ENCODE measurements around the gene PHKB. TPM values are rescaled to one million over a fixed set of nuclear protein-coding genes. Genes with fewer than 3 reads are reported as not detected.
"Not testable (repeated sequence)": the region's sequence is repeated elsewhere in the genome, so short reads cannot be mapped to it uniquely, and the experiment has no call there.

Gene PHKB
- total and polyA plus RNA-seq, 7 experiments from 2014 or later = 23.9 to 82.9 (median 48.9) TPM

- CTCF ChIA-PET = no interaction called here
- intact Hi-C loops (cut with micrococcal nuclease) = loop anchor here in 1 of 2 donors (10.0 kb wide), 1 partner anchor 899 kb away; no protein-coding TSS in a partner anchor
- peaks cover 25 to 82% (median 68%) of the 10 kb centered on the region in 7 donors for H3K4me1 Mint-ChIP-seq
- no peaks in the 10 kb centered on the region for H3K27me3 Mint-ChIP-seq
- H3K36me3 ChIP-seq (ENCODE audit: control insufficient read depth in 2 of 3, insufficient read depth in 3 of 3, low read length in 3 of 3) = peaks cover 0 to 5% (median 0%) of the 10 kb centered on the region in 3 experiments
- H3K4me3 ChIP-seq (ENCODE audit: low read length) = no peak overlapping the region
- no peak overlapping the region for H3K27ac ChIP-seq (ENCODE audit: low read depth, low read length)
- H3K4me3 Mint-ChIP-seq = peak overlapping the region in 3 of 10 donors; percentile 18 to 63 (median 35)
- peaks cover 2 to 42% (median 9%) of the 10 kb centered on the region in 5 donors for H3K36me3 Mint-ChIP-seq
- POLR2A ChIA-PET = interaction anchor here (0.6 kb wide), 1 partner anchor 9 kb away, joined by 3 read pairs; no protein-coding TSS in a partner anchor
- H3K9me3 ChIP-seq (ENCODE audit: control insufficient read depth in 2 of 3, low read length in 3 of 3) = no peaks in the 10 kb centered on the region
- H3K27me3 ChIP-seq (ENCODE audit: control insufficient read depth in 2 of 2, insufficient read depth in 2 of 2, low read length in 2 of 2) = no peaks in the 10 kb centered on the region
- peak overlapping the region in 1 of 9 donors; percentile 23 for H3K27ac Mint-ChIP-seq
- no peak for DNase-seq
- no peak for ATAC-seq
- H3K9me3 Mint-ChIP-seq = no peaks in the 10 kb centered on the region
- H3K4me1 ChIP-seq (ENCODE audit: control insufficient read depth in 2 of 2, insufficient read depth in 2 of 2, low read length in 2 of 2) = peaks cover 0 to 7% of the 10 kb centered on the region in 2 donors
These were observed 4.9 kb downstream of the PHKB start for GRCh38 chr16:47465919-47466630.

GRCh38 chr16:47467501-47467900 is 6.4 kb downstream of the PHKB start:
- H3K27ac ChIP-seq (ENCODE audit: low read depth, low read length) = no peak overlapping the region
- Mint-ChIP-seq H3K27ac (no peak overlapping the region), H3K4me3 (no peak overlapping the region), H3K36me3 (peaks cover 0 to 47% (median 9%) of the 10 kb centered on the region in 5 donors), H3K27me3 (no peaks in the 10 kb centered on the region), H3K9me3 (no peaks in the 10 kb centered on the region), H3K4me1 (peaks cover 19 to 75% (median 62%) of the 10 kb centered on the region in 7 donors)
- DNase-seq (no peak), ATAC-seq (no peak)
- ChIA-PET CTCF (no interaction called here), POLR2A (no interaction called here)
- H3K9me3 ChIP-seq (ENCODE audit: control insufficient read depth in 2 of 3, low read length in 3 of 3) = no peaks in the 10 kb centered on the region
- H3K36me3 ChIP-seq (ENCODE audit: control insufficient read depth in 2 of 3, insufficient read depth in 3 of 3, low read length in 3 of 3) = no peaks in the 10 kb centered on the region
- H3K27me3 ChIP-seq (ENCODE audit: control insufficient read depth in 2 of 2, insufficient read depth in 2 of 2, low read length in 2 of 2) = no peaks in the 10 kb centered on the region
- peaks cover 0 to 7% of the 10 kb centered on the region in 2 donors for H3K4me1 ChIP-seq (ENCODE audit: control insufficient read depth in 2 of 2, insufficient read depth in 2 of 2, low read length in 2 of 2)
- no peak overlapping the region for H3K4me3 ChIP-seq (ENCODE audit: low read length)
- intact Hi-C loops (cut with micrococcal nuclease) = loop anchor here in 1 of 2 donors (10.0 kb wide), 1 partner anchor 897 kb away; no protein-coding TSS in a partner anchor

- ATAC-seq; DNase-seq; H3K27me3 ChIP-seq (ENCODE audit: control insufficient read depth in 2 of 2, insufficient read depth in 2 of 2, low read length in 2 of 2); H3K9me3 ChIP-seq (ENCODE audit: control insufficient read depth in 2 of 3, low read length in 3 of 3); POLR2A ChIA-PET; H3K27me3 Mint-ChIP-seq; H3K36me3 ChIP-seq (ENCODE audit: control insufficient read depth in 2 of 3, insufficient read depth in 3 of 3, low read length in 3 of 3); H3K27ac ChIP-seq (ENCODE audit: low read depth, low read length); H3K4me3 Mint-ChIP-seq; H3K4me1 ChIP-seq (ENCODE audit: control insufficient read depth in 2 of 2, insufficient read depth in 2 of 2, low read length in 2 of 2); H3K9me3 Mint-ChIP-seq; H3K4me3 ChIP-seq (ENCODE audit: low read length): not testable (repeated sequence)
- CTCF ChIA-PET = interaction anchor here (0.5 kb wide), 1 partner anchor 21 kb away, joined by 3 read pairs; no protein-coding TSS in a partner anchor
- Mint-ChIP-seq H3K27ac (peak overlapping the region in 1 of 9 donors; percentile 34), H3K36me3 (peaks cover 0 to 47% (median 9%) of the 10 kb centered on the region in 5 donors), H3K4me1 (peaks cover 14 to 68% (median 55%) of the 10 kb centered on the region in 7 donors)
- intact Hi-C loops (cut with micrococcal nuclease) = loop anchor here in 1 of 2 donors (10.0 kb wide), 1 partner anchor 897 kb away; no protein-coding TSS in a partner anchor
These were observed 7.0 kb downstream of the PHKB start for GRCh38 chr16:47468070-47468689.

- Histone ChIP-seq H3K4me1 (ENCODE audit: control insufficient read depth in 2 of 2, insufficient read depth in 2 of 2, low read length in 2 of 2) (peaks cover 0 to 7% of the 10 kb centered on the region in 2 donors), H3K27ac (ENCODE audit: low read depth, low read length) (no peak overlapping the region), H3K27me3 (ENCODE audit: control insufficient read depth in 2 of 2, insufficient read depth in 2 of 2, low read length in 2 of 2) (no peaks in the 10 kb centered on the region), H3K36me3 (ENCODE audit: control insufficient read depth in 2 of 3, insufficient read depth in 3 of 3, low read length in 3 of 3) (no peaks in the 10 kb centered on the region), H3K4me3 (ENCODE audit: low read length) (no peak overlapping the region), H3K9me3 (ENCODE audit: control insufficient read depth in 2 of 3, low read length in 3 of 3) (no peaks in the 10 kb centered on the region)
- no peak overlapping the region for H3K4me3 Mint-ChIP-seq
- no peaks in the 10 kb centered on the region for H3K9me3 Mint-ChIP-seq
- intact Hi-C loops (cut with micrococcal nuclease) = loop anchor here in 1 of 2 donors (10.0 kb wide), 1 partner anchor 896 kb away; no protein-coding TSS in a partner anchor
- H3K27me3 Mint-ChIP-seq = no peaks in the 10 kb centered on the region
- no peak for ATAC-seq
- peak overlapping the region in 1 of 9 donors; percentile 34 for H3K27ac Mint-ChIP-seq
- H3K4me1 Mint-ChIP-seq = peaks cover 6 to 65% (median 50%) of the 10 kb centered on the region in 7 donors
- H3K36me3 Mint-ChIP-seq = peaks cover 0 to 42% (median 9%) of the 10 kb centered on the region in 5 donors
- POLR2A ChIA-PET = no interaction called here
- CTCF ChIA-PET = no interaction called here
- no peak for DNase-seq
These were observed 8.1 kb downstream of the PHKB start for GRCh38 chr16:47469227-47469626.

- Mint-ChIP-seq H3K4me1 (peaks cover 5 to 61% (median 43%) of the 10 kb centered on the region in 7 donors), H3K27ac (no peak overlapping the region), H3K9me3 (no peaks in the 10 kb centered on the region), H3K27me3 (no peaks in the 10 kb centered on the region), H3K36me3 (peaks cover 0 to 41% (median 9%) of the 10 kb centered on the region in 5 donors), H3K4me3 (no peak overlapping the region)
- H3K4me1 ChIP-seq (ENCODE audit: control insufficient read depth in 2 of 2, insufficient read depth in 2 of 2, low read length in 2 of 2) = peaks cover 0 to 2% of the 10 kb centered on the region in 2 donors
- no peaks in the 10 kb centered on the region for H3K36me3 ChIP-seq (ENCODE audit: control insufficient read depth in 2 of 3, insufficient read depth in 3 of 3, low read length in 3 of 3)
- ATAC-seq = no peak
- CTCF ChIA-PET = no interaction called here
- no peaks in the 10 kb centered on the region for H3K9me3 ChIP-seq (ENCODE audit: control insufficient read depth in 2 of 3, low read length in 3 of 3)
- no peak overlapping the region for H3K4me3 ChIP-seq (ENCODE audit: low read length)
- intact Hi-C loops (cut with micrococcal nuclease) = no loop called here
- POLR2A ChIA-PET = no interaction called here
- no peak overlapping the region for H3K27ac ChIP-seq (ENCODE audit: low read depth, low read length)
- H3K27me3 ChIP-seq (ENCODE audit: control insufficient read depth in 2 of 2, insufficient read depth in 2 of 2, low read length in 2 of 2) = no peaks in the 10 kb centered on the region
- no peak for DNase-seq
These were observed 9.1 kb downstream of the PHKB start for GRCh38 chr16:47470211-47470610.

GRCh38 chr16:47470810-47471209 is 9.7 kb downstream of the PHKB start:
- POLR2A ChIA-PET = no interaction called here
- H3K27ac Mint-ChIP-seq = no peak overlapping the region

More at GRCh38 chr16:47470810-47471209, 9.7 kb downstream of the PHKB start:
- peaks cover 0 to 37% (median 9%) of the 10 kb centered on the region in 5 donors for H3K36me3 Mint-ChIP-seq
- no peaks in the 10 kb centered on the region for H3K27me3 Mint-ChIP-seq
- H3K9me3 Mint-ChIP-seq = no peaks in the 10 kb centered on the region
- peaks cover 3 to 55% (median 38%) of the 10 kb centered on the region in 7 donors for H3K4me1 Mint-ChIP-seq
- Histone ChIP-seq H3K36me3 (ENCODE audit: control insufficient read depth in 2 of 3, insufficient read depth in 3 of 3, low read length in 3 of 3) (no peaks in the 10 kb centered on the region), H3K4me1 (ENCODE audit: control insufficient read depth in 2 of 2, insufficient read depth in 2 of 2, low read length in 2 of 2) (no peaks in the 10 kb centered on the region), H3K9me3 (ENCODE audit: control insufficient read depth in 2 of 3, low read length in 3 of 3) (no peaks in the 10 kb centered on the region), H3K27ac (ENCODE audit: low read depth, low read length) (no peak overlapping the region), H3K27me3 (ENCODE audit: control insufficient read depth in 2 of 2, insufficient read depth in 2 of 2, low read length in 2 of 2) (no peaks in the 10 kb centered on the region), H3K4me3 (ENCODE audit: low read length) (no peak overlapping the region)
- H3K4me3 Mint-ChIP-seq = no peak overlapping the region
- ATAC-seq (no peak), DNase-seq (no peak)
- CTCF ChIA-PET = no interaction called here
- intact Hi-C loops (cut with micrococcal nuclease) = no loop called here
